ENCODE measurements around the gene HTR1E.

Gene HTR1E

DNA sequence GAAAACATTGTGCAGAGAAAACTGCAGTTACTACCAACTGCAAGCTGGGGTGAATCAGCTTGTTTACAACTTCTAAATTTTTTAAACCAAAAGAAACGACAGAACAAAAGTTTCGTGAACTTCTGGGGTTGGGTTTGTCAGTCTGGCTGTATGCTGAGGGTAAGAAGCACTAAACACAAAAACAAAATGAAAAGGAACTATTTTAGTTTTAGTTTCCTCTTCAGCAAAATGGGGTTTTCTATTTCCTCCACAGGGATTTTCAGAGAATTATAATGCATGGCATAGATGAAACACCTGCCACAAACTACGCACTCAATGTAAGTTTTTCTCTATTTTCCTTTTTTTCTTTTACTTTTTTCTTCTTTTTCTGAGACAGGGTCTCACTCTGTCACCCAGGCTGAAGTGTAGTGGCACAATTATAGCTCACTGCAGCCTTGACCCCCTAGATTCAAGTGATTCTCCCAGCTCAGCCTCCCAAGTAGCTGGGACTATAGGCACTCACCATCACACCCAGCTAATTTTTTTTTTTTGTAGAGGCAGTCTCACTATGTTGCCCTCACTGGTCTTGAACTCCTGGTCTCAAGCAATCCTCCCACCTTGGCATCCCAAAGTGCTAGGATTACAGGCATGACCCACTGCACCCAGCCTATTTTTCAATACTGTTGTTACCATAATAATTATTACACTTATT is 117.0 kb downstream of the HTR1E start:
- Histone ChIP-seq H3K9me3 (ENCODE audit: control extremely low read depth in 1 of 5, control insufficient read depth in 4 of 5, insufficient read depth in 2 of 5, low read depth in 1 of 5, low read length in 4 of 5) (no peaks in the 10 kb centered on the region), H3K4me3 (ENCODE audit: control insufficient read depth in 1 of 7, extremely low read depth in 1 of 7, insufficient read depth in 4 of 7, low read depth in 2 of 7, low read length in 6 of 7) (no peak overlapping the region), H3K36me3 (ENCODE audit: control insufficient read depth in 4 of 4, insufficient read depth in 4 of 4, low read length in 3 of 4) (no peaks in the 10 kb centered on the region), H3K27ac (ENCODE audit: insufficient read depth in 1 of 2, low read depth in 1 of 2, low read length in 2 of 2, poor library complexity in 1 of 2, severe bottlenecking in 2 of 2) (no peak overlapping the region), H3K4me1 (ENCODE audit: control extremely low read depth in 1 of 4, control insufficient read depth in 4 of 4, insufficient read depth in 4 of 4, low read length in 3 of 4) (no peaks in the 10 kb centered on the region), H3K27me3 (replicated peaks in 2 of 5; ENCODE audit: control insufficient read depth in 4 of 5, insufficient read depth in 5 of 5, low read length in 4 of 5) (no peaks in the 10 kb centered on the region)
- ChIA-PET POLR2A (no interaction called here), CTCF (no interaction called here)
- 100% methylated on average over 1 of the region's 3 CpGs for WGBS (ENCODE audit: insufficient coverage)
- no peak for DNase-seq

DNA sequence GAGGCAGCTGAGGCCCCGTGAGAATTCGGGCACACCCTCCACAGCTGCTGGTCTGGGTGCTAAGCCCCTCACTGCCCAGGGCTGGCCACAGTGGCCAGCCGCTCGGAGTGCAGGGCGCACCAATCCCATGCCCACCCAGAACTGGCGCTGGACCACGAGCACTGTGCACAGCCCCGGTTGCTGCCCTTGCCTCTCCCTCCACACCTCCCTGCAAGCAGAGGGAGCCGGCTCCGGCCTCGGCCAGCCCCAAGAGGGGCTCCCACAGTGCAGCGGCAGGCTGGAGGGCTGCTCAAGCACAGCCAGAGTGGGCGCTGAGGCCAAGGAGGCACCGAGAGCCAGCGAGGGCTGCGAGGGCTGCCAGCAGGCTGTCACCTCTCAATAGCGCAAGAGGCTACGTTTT is 122.6 kb downstream of the HTR1E start:
- DNase-seq = no peak
- Histone ChIP-seq H3K36me3 (ENCODE audit: control insufficient read depth in 4 of 4, insufficient read depth in 4 of 4, low read length in 3 of 4) (no peaks in the 10 kb centered on the region), H3K4me3 (ENCODE audit: control insufficient read depth in 1 of 7, extremely low read depth in 1 of 7, insufficient read depth in 4 of 7, low read depth in 2 of 7, low read length in 6 of 7) (no peak overlapping the region), H3K27me3 (replicated peaks in 2 of 5; ENCODE audit: control insufficient read depth in 4 of 5, insufficient read depth in 5 of 5, low read length in 4 of 5) (no peaks in the 10 kb centered on the region), H3K27ac (ENCODE audit: insufficient read depth in 1 of 2, low read depth in 1 of 2, low read length in 2 of 2, poor library complexity in 1 of 2, severe bottlenecking in 2 of 2) (no peak overlapping the region), H3K4me1 (ENCODE audit: control extremely low read depth in 1 of 4, control insufficient read depth in 4 of 4, insufficient read depth in 4 of 4, low read length in 3 of 4) (no peaks in the 10 kb centered on the region), H3K9me3 (ENCODE audit: control extremely low read depth in 1 of 5, control insufficient read depth in 4 of 5, insufficient read depth in 2 of 5, low read depth in 1 of 5, low read length in 4 of 5) (no peaks in the 10 kb centered on the region)
- POLR2A ChIA-PET = no interaction called here
- 95% methylated on average over 17 of the region's 18 CpGs for WGBS (ENCODE audit: insufficient coverage)
- CTCF ChIA-PET = no interaction called here

GRCh38 chr6:87065117-87065516 is 127.8 kb downstream of the HTR1E start:
- ChIA-PET POLR2A (no interaction called here), CTCF (interaction anchor here (1.0 to 1.6 kb wide), 2 partner anchors 14 to 40 kb away, joined by 3 to 5 read pairs; no protein-coding TSS in a partner anchor)
- Histone ChIP-seq H3K27ac (ENCODE audit: insufficient read depth in 1 of 2, low read depth in 1 of 2, low read length in 2 of 2, poor library complexity in 1 of 2, severe bottlenecking in 2 of 2) (no peak overlapping the region), H3K27me3 (replicated peaks in 2 of 5; ENCODE audit: control insufficient read depth in 4 of 5, insufficient read depth in 5 of 5, low read length in 4 of 5) (no peaks in the 10 kb centered on the region), H3K4me3 (ENCODE audit: control insufficient read depth in 1 of 7, extremely low read depth in 1 of 7, insufficient read depth in 4 of 7, low read depth in 2 of 7, low read length in 6 of 7) (no peak overlapping the region), H3K36me3 (ENCODE audit: control insufficient read depth in 4 of 4, insufficient read depth in 4 of 4, low read length in 3 of 4) (no peaks in the 10 kb centered on the region), H3K9me3 (ENCODE audit: control extremely low read depth in 1 of 5, control insufficient read depth in 4 of 5, insufficient read depth in 2 of 5, low read depth in 1 of 5, low read length in 4 of 5) (no peaks in the 10 kb centered on the region), H3K4me1 (ENCODE audit: control extremely low read depth in 1 of 4, control insufficient read depth in 4 of 4, insufficient read depth in 4 of 4, low read length in 3 of 4) (no peaks in the 10 kb centered on the region)
- WGBS (ENCODE audit: insufficient coverage) = 93% methylated on average over 4 of the region's 5 CpGs
- DNase-seq = no peak
